CD4-positive, alpha-beta T cell treated with Interleukin-6 for 4 hours (primary cell): ENCODE results near the gene MMP24OS.

Experiments used
- DNase-seq: peaks from one replicate; pipeline ENCODE4 v3.0.0-alpha.2; 2020; ENCODE audit warnings: mixed read lengths

Gene MMP24OS

GRCh38 chr20:35290186-35290886 is 12.4 kb upstream of the MMP24OS start:
- no peak for DNase-seq

GRCh38 chr20:35288325-35289060 is 10.6 kb upstream of the MMP24OS start:
- DNase-seq: no peak

- DNase-seq: no peak
Measured at GRCh38 chr20:35287509-35288324, 9.8 kb upstream of the MMP24OS start.

- DNase-seq: no peak
Measured at GRCh38 chr20:35286899-35287508, 9.1 kb upstream of the MMP24OS start.

- no peak for DNase-seq
Measured at GRCh38 chr20:35286077-35286898, 8.4 kb upstream of the MMP24OS start.

- no peak for DNase-seq
Measured at GRCh38 chr20:35285806-35286076, 7.8 kb upstream of the MMP24OS start.

- DNase-seq: no peak
Measured at GRCh38 chr20:35284992-35285805, 7.3 kb upstream of the MMP24OS start.

GRCh38 chr20:35284267-35284991 is 6.5 kb upstream of the MMP24OS start, which contains the start of gene EIF6:
TSS of gene EIF6 (minus strand) at chr20:35284772. CDS start at chr20:35284487, 285 bp downstream.
- peak; percentile 78 for DNase-seq

GRCh38 chr20:35283441-35284266 is 5.7 kb upstream of the MMP24OS start:
- DNase-seq: no peak

GRCh38 chr20:35281506-35282101 is 3.7 kb upstream of the MMP24OS start:
- DNase-seq: no peak

GRCh38 chr20:35280523-35280922 is 2.6 kb upstream of the MMP24OS start:
- no peak for DNase-seq

- no peak for DNase-seq
Measured at GRCh38 chr20:35279533-35280174, 1.7 kb upstream of the MMP24OS start.

- no peak for DNase-seq
Measured at GRCh38 chr20:35279040-35279439, 1.1 kb upstream of the MMP24OS start.

GRCh38 chr20:35277127-35277526 is 795 bp downstream of the MMP24OS start:
- DNase-seq: no peak

GRCh38 chr20:35276408-35276807 is 1.5 kb downstream of the MMP24OS start:
- no peak for DNase-seq

GRCh38 chr20:35275741-35276251 is 2.1 kb downstream of the MMP24OS start:
- no peak for DNase-seq

- no peak for DNase-seq
Measured at GRCh38 chr20:35274172-35275092, 3.5 kb downstream of the MMP24OS start.
